ENCODE results near the gene NT5DC3.

DNA sequence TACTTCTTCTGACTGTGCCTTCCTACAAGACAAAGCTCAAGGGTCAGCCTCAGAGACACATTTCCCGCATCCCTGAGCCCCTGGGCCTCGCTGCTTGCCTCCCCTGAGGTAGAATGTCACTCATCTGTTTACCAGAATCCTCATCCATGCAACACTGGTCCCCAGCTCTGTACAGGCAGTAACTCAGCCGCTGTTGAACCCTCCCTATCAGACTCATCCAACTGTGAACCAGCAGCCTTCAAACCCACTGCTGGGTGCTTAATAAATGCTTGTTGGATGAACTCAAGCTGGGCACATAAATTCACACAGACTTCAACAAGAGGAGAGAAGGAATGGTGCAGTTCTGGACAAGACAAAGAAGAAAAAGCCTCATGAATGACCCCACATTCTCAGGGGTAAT lies 6.1 kb downstream of the NT5DC3 start:
- TF ChIP-seq, protein P1, sequence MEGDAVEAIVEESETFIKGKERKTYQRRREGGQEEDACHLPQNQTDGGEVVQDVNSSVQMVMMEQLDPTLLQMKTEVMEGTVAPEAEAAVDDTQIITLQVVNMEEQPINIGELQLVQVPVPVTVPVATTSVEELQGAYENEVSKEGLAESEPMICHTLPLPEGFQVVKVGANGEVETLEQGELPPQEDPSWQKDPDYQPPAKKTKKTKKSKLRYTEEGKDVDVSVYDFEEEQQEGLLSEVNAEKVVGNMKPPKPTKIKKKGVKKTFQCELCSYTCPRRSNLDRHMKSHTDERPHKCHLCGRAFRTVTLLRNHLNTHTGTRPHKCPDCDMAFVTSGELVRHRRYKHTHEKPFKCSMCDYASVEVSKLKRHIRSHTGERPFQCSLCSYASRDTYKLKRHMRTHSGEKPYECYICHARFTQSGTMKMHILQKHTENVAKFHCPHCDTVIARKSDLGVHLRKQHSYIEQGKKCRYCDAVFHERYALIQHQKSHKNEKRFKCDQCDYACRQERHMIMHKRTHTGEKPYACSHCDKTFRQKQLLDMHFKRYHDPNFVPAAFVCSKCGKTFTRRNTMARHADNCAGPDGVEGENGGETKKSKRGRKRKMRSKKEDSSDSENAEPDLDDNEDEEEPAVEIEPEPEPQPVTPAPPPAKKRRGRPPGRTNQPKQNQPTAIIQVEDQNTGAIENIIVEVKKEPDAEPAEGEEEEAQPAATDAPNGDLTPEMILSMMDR (IDR thresholded peaks at IDR 0.05): no peak
- TF ChIP-seq POLR2A (IDR thresholded peaks at IDR 0.05): no peak
